GM23248 (cell line): ENCODE results near the gene GRIN1. TPM values are rescaled to one million over a fixed set of nuclear protein-coding genes. Genes with fewer than 3 reads are reported as not detected.

Source experiments
- DNase-seq: peaks from one replicate; pipeline ENCODE4 v3.0.0-alpha.2; 2015
- H2AFZ ChIP-seq: fragments of 200-600 bp; sonication (generic); 2 replicates; pipeline ENCODE4 v1.6.1; 2016; ENCODE audit warnings: antibody characterized with exemption
- H3F3A ChIP-seq: fragments of 200-600 bp; sonication (generic); 2 replicates; pipeline ENCODE4 v1.6.1; 2016; ENCODE audit warnings: mild to moderate bottlenecking, antibody characterized with exemption, mixed run types; ENCODE audit not compliant: insufficient read depth
- H3K27ac ChIP-seq: fragments of 200-600 bp; sonication (generic); 2 replicates; pipeline ENCODE4 v1.5.1; 2016; ENCODE audit warnings: mild to moderate bottlenecking
- H3K27me3 ChIP-seq: fragments of 200-600 bp; sonication (generic); replicated peaks from 2 replicates; pipeline ENCODE4 v1.6.1; 2016; ENCODE audit warnings: mild to moderate bottlenecking; ENCODE audit not compliant: insufficient read depth
- H3K36me3 ChIP-seq: fragments of 200-600 bp; sonication (generic); 2 replicates; pipeline ENCODE4 v1.6.1; 2016; ENCODE audit warnings: low read depth, mild to moderate bottlenecking
- H3K4me1 ChIP-seq: fragments of 200-600 bp; sonication (generic); 2 replicates; pipeline ENCODE4 v1.6.1; 2016; ENCODE audit warnings: mild to moderate bottlenecking; ENCODE audit not compliant: insufficient read depth
- H3K4me2 ChIP-seq: fragments of 200-600 bp; sonication (generic); one replicate; pipeline ENCODE4 v1.6.1; 2016; ENCODE audit warnings: mild to moderate bottlenecking; ENCODE audit not compliant: unreplicated experiment
- H3K4me3 ChIP-seq: fragments of 200-600 bp; sonication (generic); 2 replicates; pipeline ENCODE4 v1.5.1; 2016; ENCODE audit warnings: mild to moderate bottlenecking
- H3K79me2 ChIP-seq: fragments of 200-600 bp; sonication (generic); 2 replicates; pipeline ENCODE4 v1.6.1; 2016; ENCODE audit warnings: mild to moderate bottlenecking; ENCODE audit not compliant: insufficient read depth
- H3K9ac ChIP-seq: fragments of 200-600 bp; sonication (generic); 2 replicates; pipeline ENCODE4 v1.6.1; 2016; ENCODE audit warnings: mild to moderate bottlenecking
- H3K9me2 ChIP-seq: fragments of 200-600 bp; sonication (generic); 2 replicates; pipeline ENCODE4 v1.6.1; 2016; ENCODE audit warnings: mixed run types, mild to moderate bottlenecking, moderate library complexity; ENCODE audit not compliant: insufficient read depth
- H3K9me3 ChIP-seq: fragments of 200-600 bp; sonication (generic); one replicate; pipeline ENCODE4 v1.6.1; 2017; ENCODE audit warnings: low read depth
- H4K20me1 ChIP-seq: fragments of 200-600 bp; sonication (generic); 2 replicates; pipeline ENCODE4 v1.6.0; 2016; ENCODE audit not compliant: insufficient read depth
- EZH2 ChIP-seq: fragments of 200-600 bp; sonication (generic); IDR thresholded peaks from 2 replicates; pipeline ENCODE4 v1.6.1; 2018; ENCODE audit warnings: antibody characterized with exemption, mild to moderate bottlenecking; ENCODE audit not compliant: insufficient read depth, poor library complexity, severe bottlenecking
- EZH2phosphoT487 ChIP-seq: fragments of 200-600 bp; sonication (generic); IDR thresholded peaks from 2 replicates; pipeline ENCODE4 v1.6.1; 2018; ENCODE audit warnings: antibody characterized with exemption, moderate library complexity, mild to moderate bottlenecking, low read depth; ENCODE audit not compliant: insufficient read depth
- WGBS, 2 experiments: methylation state at CpG; one replicate each; pipeline ENCODE4 v1.1.6; 2015 to 2017; ENCODE audit warnings: low lambda C conversion rate in 2 of 2, low coverage in 1 of 2; ENCODE audit errors: missing lambda C conversion rate in 2 of 2; 5-methylcytosine and 5-hydroxymethylcytosine counted together
- in situ Hi-C: fragments of 300-500 bp; cut with MboI; formaldehyde crosslinking; loops from 2 replicates; pipeline ENCODE4 v1.15.0; 2020
- polyA plus RNA-seq: library from polyadenylated mRNA; unstranded; fragments of >200 nt; fragmentation: Nextera tagmentation; extraction: Ambion mirVana; gene quantifications from 2 replicates; pipeline ENCODE4 v1.2.1, GENCODE V29; 2016
- total RNA-seq: library from RNA; depleted of rRNA; stranded (reverse); fragments of >200 nt; shearing (Covaris generic); gene quantifications from 2 replicates; pipeline ENCODE4 v1.2.3, GENCODE V29; 2014

The GRIN1 gene
- total and polyA plus RNA-seq, 2 experiments from 2014 or later, result 0.76 TPM; not detected in 1

GRCh38 chr9:137166380-137167229, 27.7 kb downstream of the GRIN1 start:
- no peaks in the 10 kb centered on the region for H3K9me3 ChIP-seq
- 43 to 55% methylated on average over 18 to 21 of the region's 22 CpGs for WGBS, 2 experiments

GRCh38 chr9:137167277-137167746, 28.4 kb downstream of the GRIN1 start:
- H3K4me2 ChIP-seq, result no peak overlapping the region
- H3K79me2 ChIP-seq, result no peaks in the 10 kb centered on the region
- H2AFZ ChIP-seq, result no peak overlapping the region
- no peak overlapping the region for H3K9ac ChIP-seq
- no peaks in the 10 kb centered on the region for H3K9me2 ChIP-seq
- no peaks in the 10 kb centered on the region for H4K20me1 ChIP-seq
- DNase-seq, result peak; percentile 9
- no peaks in the 10 kb centered on the region for H3F3A ChIP-seq
- no peaks in the 10 kb centered on the region for H3K4me1 ChIP-seq
- H3K4me3 ChIP-seq, result no peak overlapping the region
- in situ Hi-C loops, result no loop called here
- no peaks in the 10 kb centered on the region for H3K36me3 ChIP-seq
- 29 to 31% methylated on average over 17 to 34 of the region's 44 CpGs for WGBS, 2 experiments
- TF ChIP-seq EZH2phosphoT487 (no peak), EZH2 (peak; percentile 32)
- no peak overlapping the region for H3K27ac ChIP-seq
- no peaks in the 10 kb centered on the region for H3K9me3 ChIP-seq
- H3K27me3 ChIP-seq, result peaks cover 38% of the 10 kb centered on the region

More at GRCh38 chr9:137166380-137167229, 27.7 kb downstream of the GRIN1 start:
- Histone ChIP-seq H3K27me3 (peaks cover 43% of the 10 kb centered on the region), H3K4me3 (no peak overlapping the region), H3F3A (no peaks in the 10 kb centered on the region), H3K9me2 (no peaks in the 10 kb centered on the region), H4K20me1 (no peaks in the 10 kb centered on the region), H3K4me1 (no peaks in the 10 kb centered on the region), H3K36me3 (no peaks in the 10 kb centered on the region), H3K9ac (no peak overlapping the region), H3K27ac (no peak overlapping the region), H2AFZ (no peak overlapping the region), H3K79me2 (no peaks in the 10 kb centered on the region), H3K4me2 (no peak overlapping the region)
- in situ Hi-C loops, result no loop called here
- no peak for TF ChIP-seq EZH2phosphoT487
- peak; percentile 35 for TF ChIP-seq EZH2
- DNase-seq, result no peak

- DNase-seq, result no peak
- no peaks in the 10 kb centered on the region for H3K4me1 ChIP-seq
- no peak overlapping the region for H3K4me3 ChIP-seq
Observed at GRCh38 chr9:137167747-137168572, 29.0 kb downstream of the GRIN1 start.

GRCh38 chr9:137168573-137168903, 29.6 kb downstream of the GRIN1 start:
- in situ Hi-C loops, result no loop called here
- TF ChIP-seq EZH2 (peak; percentile 77), EZH2phosphoT487 (no peak)
- H3F3A ChIP-seq, result no peaks in the 10 kb centered on the region
- no peak overlapping the region for H3K9ac ChIP-seq
- H3K4me1 ChIP-seq, result no peaks in the 10 kb centered on the region
- H3K9me3 ChIP-seq, result no peaks in the 10 kb centered on the region
- peak overlapping the region; percentile 36 for H3K4me3 ChIP-seq
- no peaks in the 10 kb centered on the region for H4K20me1 ChIP-seq
- peak; percentile 20 for DNase-seq
- peak overlapping the region; percentile 44 for H3K4me2 ChIP-seq
- 1 to 2% methylated on average over 20 to 24 of the region's 36 CpGs for WGBS, 2 experiments
- H3K9me2 ChIP-seq, result no peaks in the 10 kb centered on the region
- no peaks in the 10 kb centered on the region for H3K79me2 ChIP-seq
- H3K36me3 ChIP-seq, result no peaks in the 10 kb centered on the region
- peaks cover 34% of the 10 kb centered on the region for H3K27me3 ChIP-seq
- no peak overlapping the region for H3K27ac ChIP-seq
- H2AFZ ChIP-seq, result no peak overlapping the region

More at GRCh38 chr9:137167747-137168572, 29.0 kb downstream of the GRIN1 start:
- Histone ChIP-seq H3K4me2 (no peak overlapping the region), H3K27me3 (peaks cover 34% of the 10 kb centered on the region), H3K27ac (no peak overlapping the region), H3K9me3 (no peaks in the 10 kb centered on the region), H3K9ac (no peak overlapping the region), H2AFZ (no peak overlapping the region), H3K9me2 (no peaks in the 10 kb centered on the region), H3K79me2 (no peaks in the 10 kb centered on the region), H3F3A (no peaks in the 10 kb centered on the region), H3K36me3 (no peaks in the 10 kb centered on the region), H4K20me1 (no peaks in the 10 kb centered on the region)
- TF ChIP-seq EZH2phosphoT487 (no peak), EZH2 (peak; percentile 55)
- in situ Hi-C loops, result no loop called here
- WGBS, 2 experiments, result 5 to 14% methylated on average over 29 to 50 of the region's 57 CpGs
